Ovary (tissue), 9 donors: ENCODE measurements around the gene SLC7A14. TPM values are rescaled to one million over a fixed set of nuclear protein-coding genes. Genes with fewer than 3 reads are reported as not detected.

Experiments
- DNase-seq, 5 donors: peaks; one replicate each; pipeline ENCODE4 v3.0.0-alpha.2; 2019 to 2020
- H3K27ac ChIP-seq, 2 donors: fragments of 200-600 bp; one replicate each; pipeline versions ENCODE4 v1.5.1 to v1.8.0; 2019 to 2022
- H3K27me3 ChIP-seq: fragments of 200-600 bp; one replicate; pipeline ENCODE4 v1.8.0; 2022
- H3K36me3 ChIP-seq: fragments of 200-600 bp; sonication (generic); one replicate; pipeline ENCODE4 v1.5.1; 2019
- H3K4me1 ChIP-seq: one replicate; pipeline ENCODE4 v1.8.1; 2013; ENCODE audit warnings: mild to moderate bottlenecking, moderate library complexity; ENCODE audit not compliant: insufficient read depth
- H3K4me3 ChIP-seq: fragments of 200-600 bp; sonication (generic); one replicate; pipeline ENCODE4 v1.5.1; 2017
- H3K9me3 ChIP-seq, 2 donors: fragments of 200-600 bp in 1 of 2; sonication (generic) in 1 of 2; one replicate each; pipeline versions ENCODE4 v1.5.1 to v1.8.1; 2013 to 2019; ENCODE audit warnings: mild to moderate bottlenecking in 1 of 2, moderate library complexity in 1 of 2
- EP300 ChIP-seq: sonication (generic); formaldehyde crosslinking; IDR thresholded peaks from one replicate; pipeline ENCODE4 v1.6.1; 2017; ENCODE audit warnings: antibody characterized with exemption
- POLR2A ChIP-seq: fragments of 450-650 bp; IDR thresholded peaks from one replicate; pipeline ENCODE4 v1.6.1; 2017; ENCODE audit warnings: antibody characterized with exemption, mild to moderate bottlenecking, moderate library complexity
- WGBS, 3 donors: extraction: QIAGEN DNeasy Blood & Tissue Kit in 1 of 3; methylation state at CpG; one replicate each; pipeline versions ENCODE4 v1.1.5 to v1.1.7; 2013 to 2017; 5-methylcytosine and 5-hydroxymethylcytosine counted together
- intact Hi-C, 4 donors: fragments of 100-400 bp; cut with DNase I; formaldehyde crosslinking; loops; one replicate each; pipeline versions ENCODE4 v1.11.0 to v1.15.1; 2022 to 2023
- polyA plus RNA-seq, 2 donors: library from polyadenylated mRNA; stranded (reverse); fragments of 200-250 nt in 1 of 2; fragments of 350-450 nt in 1 of 2; fragmentation: Illumina TruSeq in 1 of 2; extraction: RNeasy Lipid Tissue Mini Kit (QIAGEN cat#74804) in 1 of 2; gene quantifications; one replicate each; pipeline ENCODE4 v1.2.3, GENCODE V29; 2013 to 2014
- total RNA-seq, 7 donors: library from RNA; depleted of rRNA in 2 of 7; stranded (reverse); fragments of >200 nt in 2 of 7; fragmentation: NEBNext Ultra II Directional in 3 of 7; extraction: Animal tissue kit (Norgen Biotek cat#: 25700) in 3 of 7; gene quantifications; one replicate each; pipeline versions ENCODE4 v1.1.0 to v1.2.4, GENCODE V29; 2016 to 2023
- TF ChIP-seq, protein P1 (sequence below), 3 donors: fragments of 450-650 bp in 2 of 3; fragments of 200-600 bp in 1 of 3; IDR thresholded peaks; one replicate each; pipeline versions ENCODE4 v1.5.1 to v1.8.0; 2016 to 2022; ENCODE audit warnings: antibody characterized with exemption in 3 of 3, mild to moderate bottlenecking in 1 of 3
- donor health status: DM: no; HTN: no; CAD: no; lungs with moderate emphysema.
- donor health status: DM: no; HTN: no; CAD: no.
- donor health status: Bipolar disorder and iron deficiency.
- donor health status: DM: yes; HTN: yes; CAD: no.
- donor health status: DM: no; HTN: no; CAD: no.
- donor health status: DM: yes; HTN: yes; CAD: no.

The SLC7A14 gene
- total and polyA plus RNA-seq, 9 donors, result under 0.01 to 0.20 (median 0.03) TPM; not detected in 2

DNA sequence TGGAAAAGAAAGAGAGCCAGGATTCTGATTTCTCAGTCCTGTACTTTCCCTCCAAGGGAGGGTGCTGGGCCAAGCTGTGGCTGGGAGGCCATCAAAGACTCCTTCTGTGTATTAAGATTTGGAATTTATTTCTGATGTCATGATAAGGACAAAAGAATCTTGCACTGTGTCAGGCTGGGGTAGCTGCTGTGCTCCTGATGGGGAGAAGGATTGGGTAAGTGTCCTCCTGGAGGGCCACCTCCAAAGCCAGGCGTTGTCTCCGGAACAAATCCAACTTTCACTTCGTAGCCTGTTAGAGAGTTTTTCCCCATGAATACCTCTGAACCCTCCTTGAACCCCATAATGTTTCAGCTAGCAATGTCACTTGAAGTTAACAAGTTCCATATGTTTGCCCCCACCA lies 137.3 kb downstream of the SLC7A14 start:
- Histone ChIP-seq H3K27me3 (no peaks in the 10 kb centered on the region), H3K9me3 (no peaks in the 10 kb centered on the region), H3K4me1 (peaks cover 6% of the 10 kb centered on the region), H3K36me3 (no peaks in the 10 kb centered on the region), H3K4me3 (no peak overlapping the region), H3K27ac (peak overlapping the region; percentile 46 to 57)
- peak in 2 of 5 donors; percentile 33 to 45 for DNase-seq
- WGBS, 3 donors, result 40 to 46% (median 43%) methylated on average over 3 of the region's 3 CpGs
- intact Hi-C loops, result no loop called here
- TF ChIP-seq, protein P1, sequence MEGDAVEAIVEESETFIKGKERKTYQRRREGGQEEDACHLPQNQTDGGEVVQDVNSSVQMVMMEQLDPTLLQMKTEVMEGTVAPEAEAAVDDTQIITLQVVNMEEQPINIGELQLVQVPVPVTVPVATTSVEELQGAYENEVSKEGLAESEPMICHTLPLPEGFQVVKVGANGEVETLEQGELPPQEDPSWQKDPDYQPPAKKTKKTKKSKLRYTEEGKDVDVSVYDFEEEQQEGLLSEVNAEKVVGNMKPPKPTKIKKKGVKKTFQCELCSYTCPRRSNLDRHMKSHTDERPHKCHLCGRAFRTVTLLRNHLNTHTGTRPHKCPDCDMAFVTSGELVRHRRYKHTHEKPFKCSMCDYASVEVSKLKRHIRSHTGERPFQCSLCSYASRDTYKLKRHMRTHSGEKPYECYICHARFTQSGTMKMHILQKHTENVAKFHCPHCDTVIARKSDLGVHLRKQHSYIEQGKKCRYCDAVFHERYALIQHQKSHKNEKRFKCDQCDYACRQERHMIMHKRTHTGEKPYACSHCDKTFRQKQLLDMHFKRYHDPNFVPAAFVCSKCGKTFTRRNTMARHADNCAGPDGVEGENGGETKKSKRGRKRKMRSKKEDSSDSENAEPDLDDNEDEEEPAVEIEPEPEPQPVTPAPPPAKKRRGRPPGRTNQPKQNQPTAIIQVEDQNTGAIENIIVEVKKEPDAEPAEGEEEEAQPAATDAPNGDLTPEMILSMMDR (IDR thresholded peaks at IDR 0.05), result no peak
- no peak for TF ChIP-seq EP300
- no peak for TF ChIP-seq POLR2A

DNA sequence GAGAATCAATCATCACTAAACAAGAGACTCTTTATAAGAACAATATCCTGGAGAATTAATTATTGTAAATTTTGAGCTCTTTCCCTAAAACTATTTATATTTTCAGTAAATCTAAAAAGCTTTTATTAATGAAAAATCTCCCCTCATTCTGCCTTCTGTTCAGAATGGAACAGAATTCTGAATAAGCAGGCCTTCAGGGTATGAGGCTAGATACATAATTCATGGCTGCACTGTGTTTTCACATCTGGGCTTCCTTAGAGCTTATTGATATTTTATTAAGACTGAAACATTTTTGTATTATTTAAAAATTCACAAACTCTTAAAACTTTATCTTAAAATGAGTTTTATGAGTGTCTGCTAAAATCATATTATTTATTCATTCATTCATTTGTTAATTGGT lies 142.4 kb downstream of the SLC7A14 start:
- Histone ChIP-seq H3K27ac (no peak overlapping the region), H3K27me3 (no peaks in the 10 kb centered on the region), H3K4me3 (no peak overlapping the region), H3K9me3 (no peaks in the 10 kb centered on the region), H3K4me1 (peaks cover 4% of the 10 kb centered on the region), H3K36me3 (no peaks in the 10 kb centered on the region)
- no peak for DNase-seq
- TF ChIP-seq, protein P1 (IDR thresholded peaks at IDR 0.05), result no peak
- TF ChIP-seq EP300, result no peak
- no peak for TF ChIP-seq POLR2A
- intact Hi-C loops, result no loop called here

DNA sequence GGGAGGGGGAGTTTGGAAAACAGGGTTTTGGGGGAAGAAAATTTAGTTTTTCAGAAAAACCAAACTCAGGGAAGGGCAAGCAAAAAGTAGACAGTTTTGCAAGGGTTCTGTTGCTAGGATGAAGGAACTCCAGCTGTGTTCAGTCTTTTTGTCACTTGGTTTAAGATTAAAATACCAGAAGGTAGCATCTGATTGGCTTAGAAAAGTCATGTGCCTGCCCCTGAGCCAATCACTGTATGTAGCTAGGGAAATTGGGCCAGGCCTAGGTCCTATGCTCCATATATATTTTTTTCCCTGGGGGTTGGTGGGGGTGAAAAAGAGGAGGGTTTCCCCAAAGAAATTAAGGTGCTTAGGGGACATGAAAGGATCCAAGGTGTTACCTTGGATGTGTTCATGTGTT lies 142.9 kb downstream of the SLC7A14 start:
- no peaks in the 10 kb centered on the region for H3K36me3 ChIP-seq
- no peaks in the 10 kb centered on the region for H3K27me3 ChIP-seq
- no peak overlapping the region for H3K4me3 ChIP-seq
- H3K4me1 ChIP-seq, result peaks cover 2% of the 10 kb centered on the region
- no peaks in the 10 kb centered on the region for H3K9me3 ChIP-seq
- DNase-seq, result no peak
- TF ChIP-seq POLR2A, result no peak
- TF ChIP-seq, protein P1 (IDR thresholded peaks at IDR 0.05), result no peak
- no peak overlapping the region for H3K27ac ChIP-seq
- intact Hi-C loops, result no loop called here

DNA sequence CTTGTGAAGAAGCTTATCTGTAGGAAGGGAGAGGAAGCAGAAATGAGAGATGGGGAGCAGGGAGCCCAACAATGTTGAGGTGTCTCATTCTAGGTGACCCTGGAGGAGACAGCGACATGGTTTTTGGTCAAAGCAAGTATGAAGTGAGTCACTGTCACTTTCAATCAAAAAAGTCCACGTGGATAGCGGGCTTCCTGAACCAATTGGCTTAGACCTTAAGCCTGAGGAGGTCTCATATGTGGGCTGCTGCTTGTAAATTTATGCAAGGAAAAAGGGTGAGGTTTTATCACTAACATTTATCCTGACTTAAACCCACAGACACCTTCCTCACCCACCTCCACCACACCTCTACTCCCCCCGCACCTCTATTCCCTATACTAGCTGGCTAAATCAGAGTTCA lies 144.5 kb downstream of the SLC7A14 start:
- intact Hi-C loops, result no loop called here
- Histone ChIP-seq H3K36me3 (no peaks in the 10 kb centered on the region), H3K9me3 (no peaks in the 10 kb centered on the region), H3K4me3 (no peak overlapping the region), H3K4me1 (peaks cover 2% of the 10 kb centered on the region), H3K27me3 (no peaks in the 10 kb centered on the region), H3K27ac (no peak overlapping the region)
- no peak for DNase-seq
- no peak for TF ChIP-seq EP300
- TF ChIP-seq, protein P1 (IDR thresholded peaks at IDR 0.05), result no peak
- no peak for TF ChIP-seq POLR2A
- 95 to 98% (median 96%) methylated on average over 4 of the region's 4 CpGs for WGBS, 3 donors

DNA sequence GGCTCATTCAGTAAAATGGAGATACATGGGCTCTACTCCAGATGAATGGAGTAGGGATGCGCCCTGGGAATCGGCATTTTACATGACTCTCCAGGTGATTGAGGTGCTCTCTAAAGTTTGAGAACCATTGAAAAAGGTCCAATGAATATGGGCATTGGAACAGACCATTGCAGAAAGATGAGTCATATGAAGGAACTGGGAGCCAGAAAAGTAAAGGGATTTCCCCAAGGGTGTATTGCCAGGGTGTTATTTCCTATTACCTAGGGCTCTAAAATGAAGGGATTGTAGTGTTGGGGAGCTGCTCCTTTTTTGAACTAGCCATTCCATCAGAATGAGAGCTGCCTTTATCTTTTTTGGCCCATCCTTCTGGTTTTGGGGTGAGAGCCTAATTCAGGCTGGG lies 145.5 kb downstream of the SLC7A14 start:
- 95 to 98% (median 98%) methylated on average over 2 of the region's 2 CpGs for WGBS, 3 donors
- Histone ChIP-seq H3K27ac (no peak overlapping the region), H3K36me3 (no peaks in the 10 kb centered on the region), H3K27me3 (no peaks in the 10 kb centered on the region), H3K9me3 (no peaks in the 10 kb centered on the region), H3K4me3 (no peak overlapping the region), H3K4me1 (peaks cover 2% of the 10 kb centered on the region)
- no peak for TF ChIP-seq POLR2A
- TF ChIP-seq, protein P1 (IDR thresholded peaks at IDR 0.05), result no peak
- TF ChIP-seq EP300, result no peak
- intact Hi-C loops, result no loop called here
- DNase-seq, result no peak
